Hepatocyte (in vitro differentiated cells): Measurements from ENCODE around the gene BUD31.

ENCODE experiments used
- CTCF ChIP-seq: fragments of 200-600 bp; sonication (generic); IDR thresholded peaks from 2 replicates; pipeline ENCODE4 v1.5.1; 2016; ENCODE audit warnings: antibody characterized with exemption, mild to moderate bottlenecking; ENCODE audit not compliant: poor library complexity
- EZH2 ChIP-seq: fragments of 200-600 bp; sonication (generic); IDR thresholded peaks from 2 replicates; pipeline ENCODE4 v1.6.1; 2016; ENCODE audit warnings: antibody characterized with exemption, mild to moderate bottlenecking, borderline replicate concordance
- EZH2phosphoT487 ChIP-seq: fragments of 200-600 bp; sonication (generic); IDR thresholded peaks from one replicate; pipeline ENCODE4 v1.6.1; 2018; ENCODE audit warnings: antibody characterized with exemption, mild to moderate bottlenecking, low read depth, moderate library complexity; ENCODE audit not compliant: unreplicated experiment, severe bottlenecking

GRCh38 chr7:99397297-99397983 lies 11.3 kb upstream of the BUD31 start:
- no peak for TF ChIP-seq EZH2
- TF ChIP-seq CTCF = no peak
- no peak for TF ChIP-seq EZH2phosphoT487
